ENCODE measurements around the gene MARK1.
"Not testable (repeated sequence)": the region's sequence is repeated elsewhere in the genome, so short reads cannot be mapped to it uniquely, and the experiment has no call there.

Gene MARK1

DNA sequence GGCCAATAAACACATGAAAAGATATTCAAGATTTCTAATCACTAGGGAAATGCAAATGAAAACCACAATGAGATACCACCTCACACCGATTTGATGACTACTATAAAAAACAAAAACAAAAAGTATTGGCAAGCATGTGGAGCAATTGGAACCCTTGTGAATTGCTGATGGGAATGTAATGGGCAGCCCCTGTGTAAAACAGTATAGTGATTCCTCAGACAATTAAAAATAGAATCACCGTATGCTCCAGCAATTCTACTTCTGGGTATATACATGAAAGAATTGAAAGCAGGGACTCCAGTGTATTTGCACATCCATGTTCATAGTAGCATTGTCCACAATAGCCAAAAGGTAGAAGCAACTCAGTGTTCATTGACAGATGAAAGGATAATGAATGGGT lies 149.3 kb downstream of the MARK1 start:
- no peak overlapping the region for H3K4me3 ChIP-seq (ENCODE audit: low read length)
- DNase-seq (ENCODE audit: low read depth), result no peak
- TF ChIP-seq, protein P1, sequence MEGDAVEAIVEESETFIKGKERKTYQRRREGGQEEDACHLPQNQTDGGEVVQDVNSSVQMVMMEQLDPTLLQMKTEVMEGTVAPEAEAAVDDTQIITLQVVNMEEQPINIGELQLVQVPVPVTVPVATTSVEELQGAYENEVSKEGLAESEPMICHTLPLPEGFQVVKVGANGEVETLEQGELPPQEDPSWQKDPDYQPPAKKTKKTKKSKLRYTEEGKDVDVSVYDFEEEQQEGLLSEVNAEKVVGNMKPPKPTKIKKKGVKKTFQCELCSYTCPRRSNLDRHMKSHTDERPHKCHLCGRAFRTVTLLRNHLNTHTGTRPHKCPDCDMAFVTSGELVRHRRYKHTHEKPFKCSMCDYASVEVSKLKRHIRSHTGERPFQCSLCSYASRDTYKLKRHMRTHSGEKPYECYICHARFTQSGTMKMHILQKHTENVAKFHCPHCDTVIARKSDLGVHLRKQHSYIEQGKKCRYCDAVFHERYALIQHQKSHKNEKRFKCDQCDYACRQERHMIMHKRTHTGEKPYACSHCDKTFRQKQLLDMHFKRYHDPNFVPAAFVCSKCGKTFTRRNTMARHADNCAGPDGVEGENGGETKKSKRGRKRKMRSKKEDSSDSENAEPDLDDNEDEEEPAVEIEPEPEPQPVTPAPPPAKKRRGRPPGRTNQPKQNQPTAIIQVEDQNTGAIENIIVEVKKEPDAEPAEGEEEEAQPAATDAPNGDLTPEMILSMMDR (conservative IDR thresholded peaks at IDR 0.05; ENCODE audit: low read length), result no peak

DNA sequence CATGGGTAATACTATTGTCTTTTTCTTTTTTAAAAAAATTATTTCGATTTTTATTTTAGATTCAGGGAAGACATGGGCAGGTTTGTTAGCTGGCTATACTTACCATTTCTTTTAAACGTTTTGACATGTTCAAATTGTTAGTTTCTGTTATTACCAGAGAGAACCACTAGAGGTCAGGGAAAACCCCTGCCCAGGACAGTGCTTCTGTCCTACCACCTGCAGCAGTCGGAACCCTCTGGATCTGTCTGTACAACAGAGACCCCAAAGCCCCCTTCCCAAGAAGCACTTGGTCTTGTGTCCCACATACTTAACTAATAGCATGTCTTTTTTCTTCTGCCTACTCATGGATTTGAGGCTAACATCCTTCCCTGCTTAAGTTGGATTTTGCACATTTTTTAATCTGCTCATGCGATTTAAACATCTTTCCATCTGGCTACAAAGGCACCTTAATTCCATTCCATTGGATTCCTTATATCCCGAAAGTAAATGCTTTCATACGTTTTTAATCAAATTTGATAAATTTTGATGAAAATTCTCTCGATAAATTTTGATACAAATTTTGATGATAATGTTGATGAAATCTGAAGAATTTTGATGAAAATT lies 152.2 kb downstream of the MARK1 start:
- peak; percentile 31 for DNase-seq (ENCODE audit: low read depth)
- H3K4me3 ChIP-seq (ENCODE audit: low read length), result no peak overlapping the region
- TF ChIP-seq, protein P1 (conservative IDR thresholded peaks at IDR 0.05; ENCODE audit: low read length), result peak; percentile 88

DNA sequence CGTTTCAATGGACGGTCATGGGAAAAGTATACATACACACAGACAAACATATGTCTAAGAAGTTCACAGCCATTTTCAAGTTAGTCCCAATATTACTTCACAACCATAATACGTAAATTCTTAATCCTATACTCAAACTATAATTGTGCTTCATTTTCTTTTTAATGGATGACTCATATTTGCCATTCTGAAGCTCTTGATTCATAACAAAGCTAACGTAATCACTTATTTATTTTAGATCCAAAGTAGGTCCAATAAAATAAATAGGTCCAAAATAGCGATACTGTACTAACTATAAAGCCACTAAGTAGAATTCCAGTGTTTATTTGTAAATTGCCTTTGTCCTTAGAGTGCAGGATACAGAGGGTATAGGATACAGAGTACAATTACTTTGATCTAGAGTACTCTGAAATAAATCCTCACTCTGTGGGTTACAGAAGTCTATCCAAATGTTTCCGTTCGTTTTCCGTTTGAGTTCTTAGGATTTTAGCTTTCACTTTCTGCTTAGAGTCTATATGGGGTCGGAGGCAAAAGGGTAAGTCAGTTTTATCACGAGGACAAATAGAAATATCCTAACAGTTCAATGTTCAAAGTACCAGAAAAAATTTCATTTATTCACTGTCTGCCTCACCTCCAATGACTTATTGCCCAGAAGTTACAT lies 153.4 kb downstream of the MARK1 start:
- 0 out of 2 replicates have a peak overlapping the region, but pooled peaks have one; percentile 15 for H3K4me3 ChIP-seq (ENCODE audit: low read length)
- DNase-seq (ENCODE audit: low read depth), result no peak
- TF ChIP-seq, protein P1 (conservative IDR thresholded peaks at IDR 0.05; ENCODE audit: low read length), result no peak

DNA sequence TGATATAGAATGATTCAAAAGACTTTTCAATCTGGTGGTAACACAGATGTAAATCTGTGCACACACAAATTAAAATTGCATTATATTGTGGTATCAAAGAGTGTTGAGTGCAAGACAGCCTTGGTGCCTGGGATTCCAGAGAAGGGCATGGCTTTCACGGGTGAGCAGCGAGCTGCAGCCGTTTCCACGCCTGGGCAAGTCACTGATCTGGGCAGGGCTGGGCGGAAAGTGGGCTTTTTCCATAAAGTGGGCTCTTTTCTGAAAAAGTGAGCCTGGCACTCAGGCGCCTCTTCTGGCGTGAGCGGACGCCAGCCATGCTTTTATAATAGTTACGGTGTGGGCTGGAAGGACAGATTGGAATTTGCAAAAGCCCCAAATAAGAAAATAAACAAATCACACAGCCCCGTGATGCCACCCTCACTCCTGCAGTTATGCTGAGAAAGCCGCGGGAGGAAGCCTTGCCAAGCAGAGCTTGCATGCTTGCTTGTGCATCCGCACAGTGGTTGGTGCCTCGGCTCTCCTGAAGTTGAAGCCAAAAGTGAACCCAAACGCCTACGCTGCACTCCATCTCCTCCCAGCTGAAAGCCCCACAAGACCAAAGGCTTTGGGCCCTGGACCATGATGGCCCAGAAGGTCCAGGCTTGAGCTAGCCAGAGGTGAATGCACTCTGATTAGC lies 155.1 kb downstream of the MARK1 start:
- TF ChIP-seq, protein P1 (conservative IDR thresholded peaks at IDR 0.05; ENCODE audit: low read length), result no peak
- no peak overlapping the region for H3K4me3 ChIP-seq (ENCODE audit: low read length)
- DNase-seq (ENCODE audit: low read depth), result no peak

DNA sequence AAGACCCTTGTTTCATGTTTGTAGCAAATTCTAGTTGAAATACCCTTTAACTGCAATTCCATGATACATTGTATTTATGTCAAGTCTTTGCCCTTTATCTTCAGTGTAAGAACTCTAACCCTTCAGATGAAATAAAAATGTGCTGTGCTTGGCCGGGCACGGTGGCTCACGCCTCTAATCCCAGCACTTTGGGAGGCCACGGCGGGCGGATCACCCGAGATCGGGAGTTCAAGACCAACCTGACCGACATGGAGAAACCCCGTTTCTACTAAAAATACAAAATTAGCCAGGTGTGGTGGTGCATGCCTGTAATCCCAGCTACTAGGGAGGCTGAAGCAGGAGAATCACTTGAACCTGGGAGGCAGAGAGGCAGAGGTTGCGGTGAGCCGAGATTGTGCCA lies 155.8 kb downstream of the MARK1 start:
- not testable (repeated sequence) for H3K4me3 ChIP-seq (ENCODE audit: low read length); DNase-seq (ENCODE audit: low read depth)

DNA sequence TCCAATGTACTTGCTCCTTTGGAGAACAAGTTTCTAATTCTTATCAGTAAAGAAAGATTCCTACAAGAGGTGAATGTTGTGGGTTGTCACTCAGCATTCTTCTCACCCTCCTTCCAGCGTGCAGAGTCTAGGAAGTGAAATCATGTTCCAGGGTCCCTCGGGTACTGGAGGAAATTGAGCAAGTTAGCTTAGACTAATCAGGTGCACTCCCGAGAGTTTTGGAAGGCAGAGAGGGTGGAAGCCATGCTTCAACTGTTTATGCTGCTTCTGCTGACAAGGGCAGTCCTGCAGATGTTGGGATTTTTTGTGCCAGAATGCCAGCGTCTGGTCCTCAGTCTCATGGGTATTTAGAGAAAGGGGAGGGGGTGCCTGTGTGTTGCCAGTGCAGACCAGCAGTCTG lies 157.0 kb downstream of the MARK1 start:
- no peak for DNase-seq (ENCODE audit: low read depth)
- no peak overlapping the region for H3K4me3 ChIP-seq (ENCODE audit: low read length)
- TF ChIP-seq, protein P1 (conservative IDR thresholded peaks at IDR 0.05; ENCODE audit: low read length), result no peak

DNA sequence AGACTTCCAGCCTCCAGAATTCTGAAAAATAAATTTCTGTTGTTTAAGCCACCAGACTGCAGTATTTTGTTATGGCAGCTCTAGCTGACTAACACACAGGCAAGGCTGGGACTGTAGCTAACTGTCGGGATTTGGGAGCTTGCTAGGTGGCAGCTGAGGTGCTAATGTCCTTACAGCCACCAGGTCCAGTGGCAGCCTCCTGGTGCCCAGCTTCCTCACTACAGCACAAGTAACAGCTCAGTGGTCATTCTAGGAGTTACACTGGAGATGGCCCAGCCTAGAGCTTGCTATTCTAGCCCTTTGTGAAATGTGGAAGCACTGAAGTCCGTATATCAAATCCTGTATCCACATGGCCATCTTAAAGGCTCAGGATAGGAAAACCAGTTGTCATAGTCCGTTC lies 157.9 kb downstream of the MARK1 start:
- no peak for DNase-seq (ENCODE audit: low read depth)
- H3K4me3 ChIP-seq (ENCODE audit: low read length), result no peak overlapping the region
- TF ChIP-seq, protein P1 (conservative IDR thresholded peaks at IDR 0.05; ENCODE audit: low read length), result no peak
